AG04450 (cell line): ENCODE results near the gene USP11. TPM values are rescaled to one million over a fixed set of nuclear protein-coding genes. Genes with fewer than 3 reads are reported as not detected.

Experiments used
- CTCF ChIA-PET: fragments of 300-600, 350-600 bp; formaldehyde crosslinking; extraction: SDS; loops from one replicate; lab custom pipeline; 2022; ENCODE audit warnings: antibody characterized with exemption, inconsistent platforms; lab: Charles Lee
- POLR2A ChIA-PET: fragments of 350-600 bp; formaldehyde crosslinking; extraction: SDS; loops from one replicate; lab custom pipeline; 2021; ENCODE audit warnings: antibody characterized with exemption, inconsistent platforms; lab: Yijun Ruan, JAX
- DNase-seq: peaks from one replicate; pipeline ENCODE4 v3.0.0-alpha.2; 2011; ENCODE audit warnings: low read depth, low spot score
- H3K27ac ChIP-seq: one replicate; pipeline ENCODE4 v1.5.1; 2012; ENCODE audit warnings: low read depth, low read length, control low read depth
- H3K27me3 ChIP-seq: one replicate; pipeline ENCODE4 v1.6.0; 2012; ENCODE audit warnings: low read length; ENCODE audit not compliant: control insufficient read depth, insufficient read depth
- H3K4me3 ChIP-seq: 2 replicates; pipeline ENCODE4 v1.5.1; 2011; ENCODE audit warnings: mild to moderate bottlenecking, low read depth, low read length, control low read depth
- H3K9me3 ChIP-seq: 2 replicates; pipeline ENCODE4 v1.5.1; 2012; ENCODE audit warnings: low read length; ENCODE audit not compliant: control insufficient read depth, insufficient read depth
- CTCF ChIP-seq: IDR thresholded peaks from 2 replicates; pipeline ENCODE4 v1.5.1; 2011; ENCODE audit warnings: low read depth, low read length, control low read depth, inconsistent platforms
- polyA plus RNA-seq: library from polyadenylated mRNA; depleted of rRNA; stranded (reverse); fragments of >200 nt; gene quantifications from 2 replicates; pipeline ENCODE4 v1.2.3, GENCODE V29; 2011

USP11 gene
- polyA plus RNA-seq, 1 experiment = 31.5 TPM

- Histone ChIP-seq H3K4me3 (no peak overlapping the region), H3K9me3 (no peaks in the 10 kb centered on the region), H3K27ac (no peak overlapping the region), H3K27me3 (no peaks in the 10 kb centered on the region)
- ChIA-PET CTCF (no interaction called here), POLR2A (no interaction called here)
- no peak for DNase-seq
- TF ChIP-seq CTCF = no peak
Measured at GRCh38 chrX:47198026-47198686, 34.7 kb upstream of the USP11 start.

- Histone ChIP-seq H3K9me3 (no peaks in the 10 kb centered on the region), H3K27ac (no peak overlapping the region), H3K4me3 (no peak overlapping the region), H3K27me3 (no peaks in the 10 kb centered on the region)
- POLR2A ChIA-PET = no interaction called here
- DNase-seq = no peak
- CTCF ChIA-PET = no interaction called here
- TF ChIP-seq CTCF = no peak
Measured at GRCh38 chrX:47198687-47199080, 34.1 kb upstream of the USP11 start.

GRCh38 chrX:47199286-47199685 lies 33.5 kb upstream of the USP11 start:
- POLR2A ChIA-PET = no interaction called here

GRCh38 chrX:47200385-47201150 lies 32.2 kb upstream of the USP11 start:
- H3K27me3 ChIP-seq = no peaks in the 10 kb centered on the region
- POLR2A ChIA-PET = interaction anchor here (0.7 to 1.0 kb wide), 2 partner anchors 9 to 1496 kb away, joined by 3 to 4 read pairs; partner anchors contain the start of gene SUV39H1
- H3K9me3 ChIP-seq = no peaks in the 10 kb centered on the region
- no peak for DNase-seq
- no peak overlapping the region for H3K4me3 ChIP-seq
- CTCF ChIA-PET = interaction anchor here (0.9 to 1.3 kb wide), 2 partner anchors 183 to 185 kb away, joined by 3 read pairs; no protein-coding TSS in a partner anchor
- TF ChIP-seq CTCF = peak; percentile 10; the same call in 1 of the 2 replicates
- no peak overlapping the region for H3K27ac ChIP-seq

More at GRCh38 chrX:47199286-47199685, 33.5 kb upstream of the USP11 start:
- no peak for TF ChIP-seq CTCF
- Histone ChIP-seq H3K9me3 (no peaks in the 10 kb centered on the region), H3K4me3 (no peak overlapping the region), H3K27ac (no peak overlapping the region), H3K27me3 (no peaks in the 10 kb centered on the region)
- DNase-seq = no peak
- CTCF ChIA-PET = no interaction called here
